GM18511 (cell line): ENCODE data around the gene ANKRD36B.
"Not testable (repeated sequence)": the region's sequence is repeated elsewhere in the genome, so short reads cannot be mapped to it uniquely, and the experiment has no call there.

Experiments
- ATAC-seq: cut with Tn5 transposase; IDR thresholded peaks from one replicate; pipeline ENCODE4 v1.9.1; 2021; ENCODE audit warnings: mild to moderate bottlenecking, moderate library complexity; ENCODE audit not compliant: unreplicated experiment

Gene ANKRD36B

DNA sequence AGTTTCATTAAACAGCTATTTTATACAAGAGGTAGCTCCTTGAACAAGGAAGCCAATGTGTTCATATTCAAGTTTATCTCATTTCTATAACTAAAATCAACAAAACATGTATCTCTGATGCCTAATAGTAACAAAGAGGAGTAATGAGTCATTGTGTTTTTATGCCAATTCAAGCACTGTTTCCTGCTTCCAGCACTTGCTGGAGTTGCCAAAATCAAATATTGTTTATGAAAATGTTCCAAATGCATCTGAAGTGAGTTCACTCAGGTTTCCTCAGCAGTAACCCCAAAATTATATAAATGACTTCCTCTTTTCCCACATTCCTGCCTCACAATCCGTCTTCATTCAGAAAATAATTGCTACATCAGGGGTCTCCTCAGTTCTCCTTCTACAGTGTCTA is 39.2 kb downstream of the ANKRD36B start:
- not testable (repeated sequence) for ATAC-seq

GRCh38 chr2:97549058-97549457 is 40.6 kb downstream of the ANKRD36B start:
- ATAC-seq, result not testable (repeated sequence)

- ATAC-seq, result not testable (repeated sequence)
Measured at GRCh38 chr2:97548536-97548935, 41.1 kb downstream of the ANKRD36B start.

DNA sequence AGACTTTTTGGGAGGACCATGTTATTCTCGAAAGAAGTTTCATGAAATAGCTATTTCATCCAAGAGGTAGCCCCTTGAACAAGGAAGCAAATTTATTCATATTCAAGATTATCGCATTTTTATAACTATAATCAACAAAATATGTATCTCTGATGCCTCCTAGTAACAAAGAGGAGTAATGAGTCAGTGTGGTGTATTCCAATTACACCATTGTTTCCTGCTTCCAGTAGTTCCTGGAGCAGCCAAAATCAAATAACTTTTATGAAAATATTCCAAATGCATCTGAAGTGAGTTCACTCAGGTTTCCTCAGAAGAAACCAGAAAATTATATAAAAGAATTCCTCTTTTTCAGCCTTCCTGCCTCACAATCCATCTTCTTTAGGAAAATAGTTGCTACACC is 43.0 kb downstream of the ANKRD36B start:
- no peak for ATAC-seq

GRCh38 chr2:97544911-97545310 is 44.8 kb downstream of the ANKRD36B start:
- ATAC-seq, result not testable (repeated sequence)

DNA sequence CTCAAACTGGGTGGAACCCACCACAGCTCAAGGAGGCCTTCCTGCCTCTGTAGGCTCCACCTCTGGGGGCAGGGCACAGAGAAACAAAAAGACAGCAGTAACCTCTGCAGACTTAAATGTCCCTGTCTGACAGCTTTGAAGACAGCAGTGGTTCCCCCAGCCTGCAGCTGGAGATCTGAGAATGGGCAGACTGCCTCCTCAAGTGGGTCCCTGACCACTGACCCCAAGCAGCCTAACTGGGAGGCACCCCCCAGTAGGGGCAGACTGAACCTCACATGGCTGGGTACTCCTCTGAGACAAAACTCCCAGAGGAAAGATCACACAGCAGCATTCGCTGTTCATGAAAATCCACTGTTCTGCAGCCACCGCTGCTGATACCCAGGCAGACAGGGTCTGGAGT is 63.8 kb downstream of the ANKRD36B start:
- ATAC-seq, result not testable (repeated sequence)

DNA sequence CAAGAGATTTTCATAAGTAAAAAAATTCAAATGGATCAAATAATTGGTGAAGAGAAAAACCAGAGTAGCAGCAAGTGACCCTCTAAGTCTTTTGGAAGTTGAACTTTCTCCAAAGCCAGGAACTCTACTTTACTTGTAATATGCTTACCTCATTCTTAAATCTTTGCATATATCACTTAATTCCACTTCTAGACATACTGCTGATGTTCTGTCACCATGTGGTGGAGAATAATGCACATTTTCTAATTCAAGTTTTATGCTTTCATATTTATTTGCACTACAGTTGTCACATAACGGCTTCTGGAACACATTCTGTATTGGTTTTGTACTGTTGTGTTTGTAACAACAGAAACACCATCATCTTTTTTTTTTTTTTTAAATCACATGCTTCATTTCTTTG is 65.9 kb downstream of the ANKRD36B start:
- not testable (repeated sequence) for ATAC-seq

GRCh38 chr2:97522916-97523555 is 66.6 kb downstream of the ANKRD36B start:
- not testable (repeated sequence) for ATAC-seq

GRCh38 chr2:97495651-97496050 is 94.0 kb downstream of the ANKRD36B start:
- ATAC-seq, result not testable (repeated sequence)

DNA sequence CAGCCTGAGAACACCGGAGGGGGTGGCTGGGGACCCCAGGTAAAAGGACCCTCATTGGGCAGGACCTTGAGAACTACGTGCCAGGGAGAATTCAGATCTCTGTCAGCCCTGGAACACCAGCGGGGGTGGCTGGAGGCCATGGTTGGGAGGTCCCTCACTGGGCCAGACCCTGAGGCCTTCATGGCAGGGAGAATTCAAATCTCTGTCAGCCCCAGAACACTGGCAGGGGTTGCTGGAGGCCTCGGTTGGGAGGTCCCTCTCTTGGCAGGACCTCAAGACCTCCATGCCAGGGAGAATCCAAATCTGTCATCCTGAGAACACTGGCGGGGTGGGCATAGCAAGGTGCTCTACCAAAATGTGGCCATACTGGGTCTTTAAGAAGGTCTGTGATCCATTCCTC is 99.5 kb downstream of the ANKRD36B start:
- not testable (repeated sequence) for ATAC-seq
